Neural progenitor cell (in vitro differentiated cells): ENCODE results near the gene GADL1. TPM values are rescaled to one million over a fixed set of nuclear protein-coding genes. Genes with fewer than 3 reads are reported as not detected.

Experiments used
- DNase-seq: peaks from one replicate; pipeline ENCODE4 v3.0.0-alpha.2; 2016; ENCODE audit warnings: low spot score
- H2AFZ ChIP-seq: fragments of 200-600 bp; sonication (generic); replicated peaks from 2 replicates; pipeline ENCODE4 v1.6.1; 2016; ENCODE audit warnings: antibody characterized with exemption
- H3F3A ChIP-seq: fragments of 200-600 bp; sonication (generic); 2 replicates; pipeline ENCODE4 v1.6.1; 2016; ENCODE audit warnings: antibody characterized with exemption, low read depth
- H3K27ac ChIP-seq: fragments of 200-600 bp; sonication (generic); 2 replicates; pipeline ENCODE4 v1.5.1; 2016; ENCODE audit warnings: mild to moderate bottlenecking
- H3K27me3 ChIP-seq: fragments of 200-600 bp; sonication (generic); 2 replicates; pipeline ENCODE4 v1.6.1; 2016; ENCODE audit warnings: mild to moderate bottlenecking, moderate library complexity
- H3K36me3 ChIP-seq: fragments of 200-600 bp; sonication (generic); 2 replicates; pipeline ENCODE4 v1.5.1; 2016
- H3K4me1 ChIP-seq: fragments of 200-600 bp; sonication (generic); 2 replicates; pipeline ENCODE4 v1.6.1; 2016; ENCODE audit warnings: mixed run types
- H3K4me2 ChIP-seq: fragments of 200-600 bp; sonication (generic); 2 replicates; pipeline ENCODE4 v1.6.1; 2016
- H3K4me3 ChIP-seq: fragments of 200-600 bp; sonication (generic); 2 replicates; pipeline ENCODE4 v1.5.1; 2016
- H3K79me2 ChIP-seq: fragments of 200-600 bp; sonication (generic); 2 replicates; pipeline ENCODE4 v1.6.1; 2016; ENCODE audit warnings: low read depth
- H3K9ac ChIP-seq: fragments of 200-600 bp; sonication (generic); 2 replicates; pipeline ENCODE4 v1.6.1; 2016
- H3K9me3 ChIP-seq: fragments of 200-600 bp; sonication (generic); 2 replicates; pipeline ENCODE4 v1.5.1; 2016; ENCODE audit warnings: low read depth
- H4K20me1 ChIP-seq: fragments of 200-600 bp; sonication (generic); 2 replicates; pipeline ENCODE4 v1.6.1; 2016; ENCODE audit warnings: low read depth
- H3K27ac Mint-ChIP-seq: 3 replicates; pipeline ENCODE4 v1.8.0; 2021; ENCODE audit warnings: mixed read lengths
- H3K27me3 Mint-ChIP-seq: 2 replicates; pipeline ENCODE4 v1.8.0; 2022; ENCODE audit warnings: low read depth, mild to moderate bottlenecking, inconsistent platforms, moderate library complexity, mixed read lengths; ENCODE audit not compliant: insufficient read depth
- H3K36me3 Mint-ChIP-seq: 3 replicates; pipeline ENCODE4 v1.8.0; 2021; ENCODE audit warnings: mixed read lengths
- H3K4me1 Mint-ChIP-seq: 3 replicates; pipeline ENCODE4 v1.8.0; 2021; ENCODE audit warnings: mixed read lengths
- H3K4me3 Mint-ChIP-seq: 3 replicates; pipeline ENCODE4 v1.8.0; 2021; ENCODE audit warnings: mild to moderate bottlenecking, moderate library complexity, mixed read lengths
- H3K9me3 Mint-ChIP-seq: 3 replicates; pipeline ENCODE4 v1.8.0; 2020; ENCODE audit warnings: mixed read lengths
- EZH2 ChIP-seq: fragments of 200-600 bp; sonication (generic); IDR thresholded peaks from 2 replicates; pipeline ENCODE4 v1.6.1; 2017; ENCODE audit warnings: antibody characterized with exemption, mild to moderate bottlenecking, moderate library complexity
- EZH2phosphoT487 ChIP-seq: fragments of 200-600 bp; sonication (generic); IDR thresholded peaks from 2 replicates; pipeline ENCODE4 v1.6.1; 2017; ENCODE audit warnings: antibody characterized with exemption
- total RNA-seq: library from RNA; depleted of rRNA; stranded (reverse); fragments of >200 nt; gene quantifications from 2 replicates; pipeline ENCODE4 v1.2.3, GENCODE V29; 2015; ENCODE audit warnings: low replicate concordance
- TF ChIP-seq, protein P1 (sequence below): fragments of 200-600 bp; sonication (generic); IDR thresholded peaks from 2 replicates; pipeline ENCODE4 v1.5.1; 2017; ENCODE audit warnings: antibody characterized with exemption, mild to moderate bottlenecking

The GADL1 gene
- total RNA-seq, result 0.03 TPM in 1 of 2 replicates, not detected in the other

- no peak within 1 kb of the TSS for H3K27ac Mint-ChIP-seq
- peak within 1 kb of the TSS; percentile 85 for H3K4me2 ChIP-seq
- peak within 1 kb of the TSS; percentile 81 for H2AFZ ChIP-seq
- H3K27me3 Mint-ChIP-seq, result peaks cover 10% of the 10 kb centered on the region
- H3K9me3 ChIP-seq, result no peaks in the 10 kb centered on the region
- DNase-seq, result peak; percentile 77
- peaks cover 42% of the 10 kb centered on the region for H3K27me3 ChIP-seq
- no peaks in the 10 kb centered on the region for H3K36me3 ChIP-seq
- H3K79me2 ChIP-seq, result no peaks in the 10 kb centered on the region
- no peaks in the 10 kb centered on the region for H4K20me1 ChIP-seq
- peak within 1 kb of the TSS; percentile 55 for H3K4me3 ChIP-seq
- H3K27ac ChIP-seq, result no peak within 1 kb of the TSS
- H3K36me3 Mint-ChIP-seq, result no peaks in the 10 kb centered on the region
- no peaks in the 10 kb centered on the region for H3F3A ChIP-seq
- no peak within 1 kb of the TSS for H3K9ac ChIP-seq
- H3K9me3 Mint-ChIP-seq, result no peaks in the 10 kb centered on the region
- TF ChIP-seq EZH2phosphoT487 (peak; percentile 71), EZH2 (peak; percentile 77)
- TF ChIP-seq, protein P1, sequence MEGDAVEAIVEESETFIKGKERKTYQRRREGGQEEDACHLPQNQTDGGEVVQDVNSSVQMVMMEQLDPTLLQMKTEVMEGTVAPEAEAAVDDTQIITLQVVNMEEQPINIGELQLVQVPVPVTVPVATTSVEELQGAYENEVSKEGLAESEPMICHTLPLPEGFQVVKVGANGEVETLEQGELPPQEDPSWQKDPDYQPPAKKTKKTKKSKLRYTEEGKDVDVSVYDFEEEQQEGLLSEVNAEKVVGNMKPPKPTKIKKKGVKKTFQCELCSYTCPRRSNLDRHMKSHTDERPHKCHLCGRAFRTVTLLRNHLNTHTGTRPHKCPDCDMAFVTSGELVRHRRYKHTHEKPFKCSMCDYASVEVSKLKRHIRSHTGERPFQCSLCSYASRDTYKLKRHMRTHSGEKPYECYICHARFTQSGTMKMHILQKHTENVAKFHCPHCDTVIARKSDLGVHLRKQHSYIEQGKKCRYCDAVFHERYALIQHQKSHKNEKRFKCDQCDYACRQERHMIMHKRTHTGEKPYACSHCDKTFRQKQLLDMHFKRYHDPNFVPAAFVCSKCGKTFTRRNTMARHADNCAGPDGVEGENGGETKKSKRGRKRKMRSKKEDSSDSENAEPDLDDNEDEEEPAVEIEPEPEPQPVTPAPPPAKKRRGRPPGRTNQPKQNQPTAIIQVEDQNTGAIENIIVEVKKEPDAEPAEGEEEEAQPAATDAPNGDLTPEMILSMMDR, result peak; percentile 15
- H3K4me1 Mint-ChIP-seq, result peaks cover 4% of the 10 kb centered on the region
- peaks cover 10% of the 10 kb centered on the region for H3K4me1 ChIP-seq
- H3K4me3 Mint-ChIP-seq, result peak within 1 kb of the TSS; percentile 83
Observed at GRCh38 chr3:30894521-30895251, at the start of gene GADL1. Gene GADL1, minus strand, starts transcription at chr3:30894661. Its CDS starts 47 bp downstream, at chr3:30894614.

DNA sequence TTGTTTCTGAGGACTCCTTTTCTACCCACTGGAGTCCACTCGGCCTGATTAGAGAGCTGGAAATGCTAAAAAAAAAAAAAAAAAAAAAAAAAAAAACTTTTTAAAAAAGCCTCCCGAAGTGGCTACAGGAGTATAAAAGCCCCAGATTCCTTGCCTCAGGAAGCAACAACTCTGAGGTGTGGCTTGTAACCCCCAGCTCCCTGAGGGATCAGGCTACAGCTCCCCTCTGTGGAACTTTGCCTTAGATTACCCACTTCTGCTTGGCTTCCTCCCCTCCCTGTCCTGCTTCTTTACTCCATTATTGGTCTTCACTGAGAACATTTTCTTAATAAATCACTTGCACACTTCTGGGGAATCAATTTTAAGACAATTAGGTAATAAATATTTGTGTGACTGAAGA is 49.7 kb upstream of the GADL1 start:
- no peaks in the 10 kb centered on the region for H3K79me2 ChIP-seq
- H3K4me2 ChIP-seq, result no peak overlapping the region
- H4K20me1 ChIP-seq, result no peaks in the 10 kb centered on the region
- H3K9me3 ChIP-seq, result no peaks in the 10 kb centered on the region
- no peak for DNase-seq
- TF ChIP-seq EZH2phosphoT487, result no peak
- TF ChIP-seq, protein P1, result no peak
- TF ChIP-seq EZH2, result no peak
- no peak overlapping the region for H3K4me3 Mint-ChIP-seq
- no peaks in the 10 kb centered on the region for H3K9me3 Mint-ChIP-seq
- H3K4me1 ChIP-seq, result peaks cover 5% of the 10 kb centered on the region
- H3K36me3 ChIP-seq, result no peaks in the 10 kb centered on the region
- H3K4me1 Mint-ChIP-seq, result peaks cover 6% of the 10 kb centered on the region
- H3K27ac Mint-ChIP-seq, result no peak overlapping the region
- no peak overlapping the region for H3K9ac ChIP-seq
- H3F3A ChIP-seq, result no peaks in the 10 kb centered on the region
- H3K36me3 Mint-ChIP-seq, result no peaks in the 10 kb centered on the region
- no peak overlapping the region for H3K27ac ChIP-seq
- H3K27me3 ChIP-seq, result no peaks in the 10 kb centered on the region
- no peak overlapping the region for H2AFZ ChIP-seq
- no peak overlapping the region for H3K4me3 ChIP-seq
- H3K27me3 Mint-ChIP-seq, result peaks cover 7% of the 10 kb centered on the region

GRCh38 chr3:30943206-30943605 is 48.7 kb upstream of the GADL1 start:
- peaks cover 7% of the 10 kb centered on the region for H3K27me3 Mint-ChIP-seq

More at GRCh38 chr3:30943206-30943605, 48.7 kb upstream of the GADL1 start:
- Histone ChIP-seq H3K9me3 (no peaks in the 10 kb centered on the region), H3K4me2 (no peak overlapping the region), H3K4me1 (no peaks in the 10 kb centered on the region), H4K20me1 (no peaks in the 10 kb centered on the region), H3K36me3 (no peaks in the 10 kb centered on the region), H3K79me2 (no peaks in the 10 kb centered on the region), H3F3A (no peaks in the 10 kb centered on the region), H3K4me3 (no peak overlapping the region), H2AFZ (no peak overlapping the region), H3K27me3 (no peaks in the 10 kb centered on the region), H3K27ac (no peak overlapping the region), H3K9ac (no peak overlapping the region)
- no peak for DNase-seq
- Mint-ChIP-seq H3K9me3 (no peaks in the 10 kb centered on the region), H3K27ac (no peak overlapping the region), H3K36me3 (no peaks in the 10 kb centered on the region), H3K4me1 (peaks cover 6% of the 10 kb centered on the region), H3K4me3 (no peak overlapping the region)
- TF ChIP-seq EZH2phosphoT487 (no peak), EZH2 (no peak)
- TF ChIP-seq, protein P1, result no peak
